ENCODE results near the gene CISH.

The CISH gene

GRCh38 chr3:50599115-50599715, 12.4 kb downstream of the CISH start:
- DNase-seq (ENCODE audit: low spot score), result no peak

GRCh38 chr3:50594253-50594785, 17.3 kb downstream of the CISH start:
- DNase-seq (ENCODE audit: low spot score), result no peak

- no peak for DNase-seq (ENCODE audit: low spot score)
Observed at GRCh38 chr3:50592568-50592967, 19.0 kb downstream of the CISH start.

DNA sequence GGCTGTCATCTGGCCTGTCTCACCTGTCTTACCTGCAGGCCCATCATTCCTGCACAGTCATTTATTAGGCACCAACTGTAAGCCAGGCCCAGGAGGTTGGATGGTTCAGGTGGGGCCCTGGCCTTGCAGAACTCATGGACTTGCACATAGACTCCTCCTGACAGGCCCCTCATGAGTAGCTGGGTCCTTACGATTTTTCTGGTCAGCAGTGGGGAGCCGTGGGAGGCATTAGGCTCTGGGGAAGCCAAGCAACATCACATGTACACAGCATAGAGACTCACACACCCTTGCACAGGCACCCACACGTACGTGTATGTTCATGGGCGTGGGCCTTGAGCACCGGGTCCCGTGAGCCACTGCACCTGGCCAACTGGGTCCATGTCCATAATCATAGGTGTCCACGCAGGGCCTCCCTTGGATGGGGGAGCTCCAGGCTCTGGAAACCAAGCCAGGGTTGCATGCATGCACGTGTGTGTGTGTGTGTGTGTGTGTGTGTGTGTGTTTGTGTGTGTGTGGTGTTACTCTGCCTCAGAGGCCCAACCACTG, 20.3 kb downstream of the CISH start:
- DNase-seq (ENCODE audit: low spot score), result no peak

- DNase-seq (ENCODE audit: low spot score), result no peak
Observed at GRCh38 chr3:50588759-50589433, 22.7 kb downstream of the CISH start.

DNA sequence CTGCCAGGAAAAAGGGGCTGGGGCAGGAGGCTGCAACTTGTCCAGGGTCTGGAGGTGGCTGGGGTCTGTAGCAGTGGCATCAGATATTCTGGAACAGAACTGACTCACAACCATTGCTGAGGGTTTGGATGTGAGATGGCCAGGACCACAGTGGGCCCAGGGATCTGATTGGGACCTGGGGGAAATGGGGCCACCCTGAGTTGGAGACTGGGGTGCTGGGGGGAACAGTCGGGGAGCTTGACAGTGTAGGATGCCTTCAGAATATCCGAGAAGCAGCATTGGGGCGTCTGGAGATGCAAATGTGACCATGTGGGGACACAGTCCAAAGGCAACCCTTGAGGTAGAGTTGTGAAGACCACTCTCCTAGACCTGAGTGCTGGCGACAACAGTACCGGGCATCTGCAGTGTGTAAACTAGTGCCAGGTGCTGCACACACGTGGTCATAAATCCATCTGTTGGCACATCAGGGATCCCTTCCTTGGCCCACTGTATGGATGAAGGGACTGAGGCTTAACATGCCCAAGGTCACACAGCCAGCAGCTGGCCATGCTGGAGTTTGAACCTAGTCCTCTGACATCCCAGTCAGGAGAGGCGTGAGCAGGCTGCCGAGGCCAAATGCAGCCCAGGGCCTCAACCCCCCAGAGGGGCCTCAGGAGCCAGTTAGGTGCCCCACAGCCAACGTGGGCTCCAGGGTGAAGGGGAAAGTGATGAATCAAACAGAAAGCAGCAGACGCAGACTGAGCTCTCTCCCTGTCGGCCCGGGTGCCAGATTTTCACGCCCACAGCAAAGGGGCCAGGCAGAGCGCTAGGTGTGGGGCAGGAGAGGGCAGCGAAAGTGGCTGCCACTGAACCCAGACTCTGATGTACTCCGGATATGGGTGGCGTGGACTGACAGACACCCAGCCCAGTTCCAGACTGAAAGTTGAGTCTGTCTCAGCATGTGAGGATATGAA, 23.5 kb downstream of the CISH start:
- peak; percentile 92 for DNase-seq (ENCODE audit: low spot score)

- DNase-seq (ENCODE audit: low spot score), result no peak
Observed at GRCh38 chr3:50587373-50587772, 24.2 kb downstream of the CISH start.

DNA sequence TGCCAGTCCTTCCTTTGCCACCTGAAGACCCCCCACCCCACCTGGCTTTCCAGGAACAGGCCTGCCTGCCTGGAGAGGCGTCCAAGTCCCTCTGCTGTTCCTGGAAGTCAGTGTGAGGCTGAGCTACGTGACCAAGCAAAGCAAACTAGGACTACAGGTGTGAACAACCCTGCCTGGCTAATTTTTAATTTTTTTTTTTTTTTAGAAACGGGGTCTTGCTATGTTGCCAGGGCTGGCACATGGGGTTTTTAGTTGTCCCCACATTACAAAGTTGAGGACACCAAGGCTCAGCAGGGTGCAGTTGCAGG, 24.9 kb downstream of the CISH start:
- DNase-seq (ENCODE audit: low spot score), result no peak

GRCh38 chr3:50585919-50586762, 25.4 kb downstream of the CISH start:
- no peak for DNase-seq (ENCODE audit: low spot score)

DNA sequence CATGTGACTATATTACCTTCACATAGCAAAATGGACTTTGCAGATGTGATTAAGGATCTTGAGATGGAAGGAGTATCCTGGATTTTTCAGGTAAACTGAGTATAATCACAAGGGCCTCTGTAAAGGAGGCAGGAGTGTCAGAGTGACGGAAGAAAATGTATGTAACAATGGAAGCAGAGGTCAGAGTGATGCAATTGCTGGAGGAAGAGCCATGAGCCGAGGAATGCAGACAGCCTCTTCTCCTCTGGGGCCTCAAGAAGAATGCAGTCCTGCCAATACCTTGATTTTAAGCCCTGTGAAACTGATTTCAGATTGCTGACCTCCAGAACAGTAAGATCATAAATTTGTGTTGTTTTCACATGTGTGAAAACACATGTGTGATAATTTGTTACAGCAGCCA, 27.2 kb downstream of the CISH start:
- DNase-seq (ENCODE audit: low spot score), result no peak

- DNase-seq (ENCODE audit: low spot score), result no peak
Observed at GRCh38 chr3:50583897-50584296, 27.7 kb downstream of the CISH start.

DNA sequence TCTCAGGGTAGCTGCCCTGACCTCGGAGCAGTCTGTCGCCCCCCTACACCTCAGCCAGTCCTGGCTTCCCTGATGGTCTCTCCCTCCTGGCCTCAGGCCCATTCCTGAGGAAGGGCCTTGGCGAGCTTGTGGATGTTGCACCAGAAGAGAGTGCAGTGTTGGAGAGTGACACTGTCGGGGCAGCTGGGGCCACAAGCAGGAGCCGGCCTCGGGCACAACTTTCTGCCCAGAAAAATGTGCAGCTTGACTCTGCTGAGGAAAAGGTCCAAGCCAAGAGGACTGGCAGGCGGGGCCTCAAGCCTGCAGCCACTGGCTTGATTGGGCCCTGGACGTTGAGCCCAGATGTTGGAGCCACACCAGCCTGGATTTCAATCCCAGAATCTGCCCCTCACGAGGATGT, 29.5 kb downstream of the CISH start:
- no peak for DNase-seq (ENCODE audit: low spot score)

DNA sequence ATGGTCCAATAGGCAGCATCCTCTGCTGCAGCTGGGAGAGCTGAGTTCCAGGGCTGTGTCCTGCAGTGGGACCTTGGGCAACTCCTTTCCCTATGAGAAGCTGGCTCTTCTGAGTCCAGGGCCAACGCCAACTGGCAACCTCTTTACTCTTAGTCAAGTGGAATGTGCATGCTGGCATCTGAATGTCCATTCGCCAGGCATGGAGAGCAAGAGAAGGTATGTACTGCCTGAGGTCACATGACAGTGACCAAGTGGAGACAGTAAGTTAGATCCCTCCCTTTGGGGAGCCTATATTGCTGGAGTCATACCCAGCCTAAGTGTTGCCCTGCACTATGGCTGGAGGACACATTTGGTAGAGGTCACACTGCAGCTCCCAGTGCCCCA, 30.1 kb downstream of the CISH start:
- no peak for DNase-seq (ENCODE audit: low spot score)

- DNase-seq (ENCODE audit: low spot score), result no peak
Observed at GRCh38 chr3:50580683-50581458, 30.7 kb downstream of the CISH start.

DNA sequence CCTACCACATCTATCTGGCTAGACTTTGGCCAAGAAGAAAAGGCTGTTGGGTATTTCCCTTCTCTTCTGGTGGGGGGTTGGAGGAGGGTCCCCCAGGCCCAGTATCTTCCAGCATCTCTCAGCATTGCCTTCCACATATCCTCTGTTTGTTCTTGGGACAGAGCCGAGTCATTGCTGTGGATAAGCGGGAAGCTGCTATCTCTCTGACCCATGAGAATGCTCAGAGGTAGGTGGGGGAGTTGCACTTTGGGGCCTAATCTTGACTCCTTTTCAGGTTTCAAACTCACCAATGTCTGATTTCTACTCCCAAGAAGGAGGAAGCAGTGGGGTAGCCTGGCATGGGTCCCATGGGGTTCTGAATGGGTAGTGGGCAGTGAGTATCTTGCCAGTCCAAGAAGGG, 34.2 kb downstream of the CISH start:
- DNase-seq (ENCODE audit: low spot score), result no peak

DNA sequence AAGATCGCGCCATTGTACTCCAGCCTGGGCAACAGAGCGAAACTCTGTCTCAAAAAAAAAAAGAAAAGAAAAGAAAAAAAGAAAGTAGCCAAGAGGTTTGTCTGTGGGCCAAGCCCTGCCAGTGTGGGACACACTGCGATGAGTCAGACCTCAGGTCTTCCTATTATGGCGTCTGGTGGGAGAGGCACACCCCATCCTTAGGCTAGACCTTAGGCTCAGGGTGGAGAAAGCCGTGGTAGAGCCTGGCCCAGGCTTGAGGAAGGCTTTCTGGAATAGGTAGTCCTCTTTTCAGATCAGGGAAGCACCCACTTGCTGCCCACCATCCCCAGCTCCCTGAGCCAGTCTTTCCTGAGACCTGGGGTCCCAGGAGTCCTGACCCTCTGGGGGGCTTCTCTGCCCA, 36.2 kb downstream of the CISH start:
- DNase-seq (ENCODE audit: low spot score), result no peak

DNA sequence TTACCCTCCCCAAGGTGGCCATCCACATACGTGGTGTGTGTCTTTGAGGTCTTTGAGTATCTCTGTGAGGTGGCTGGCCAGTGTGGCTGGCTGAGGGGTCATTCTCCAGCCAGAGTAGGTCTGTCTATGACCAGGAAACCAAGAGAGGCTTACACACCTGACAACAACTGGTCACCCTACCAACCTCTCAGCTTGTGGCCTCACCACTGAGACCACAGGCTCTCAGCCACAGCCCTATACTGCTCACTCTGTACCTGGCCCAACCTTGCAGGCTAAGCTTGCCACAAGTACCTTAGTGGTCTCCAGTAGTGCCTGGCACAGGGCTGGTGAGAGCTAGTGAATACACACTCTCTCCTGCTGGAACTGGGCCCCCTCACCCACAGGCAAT, 37.1 kb downstream of the CISH start:
- no peak for DNase-seq (ENCODE audit: low spot score)

DNA sequence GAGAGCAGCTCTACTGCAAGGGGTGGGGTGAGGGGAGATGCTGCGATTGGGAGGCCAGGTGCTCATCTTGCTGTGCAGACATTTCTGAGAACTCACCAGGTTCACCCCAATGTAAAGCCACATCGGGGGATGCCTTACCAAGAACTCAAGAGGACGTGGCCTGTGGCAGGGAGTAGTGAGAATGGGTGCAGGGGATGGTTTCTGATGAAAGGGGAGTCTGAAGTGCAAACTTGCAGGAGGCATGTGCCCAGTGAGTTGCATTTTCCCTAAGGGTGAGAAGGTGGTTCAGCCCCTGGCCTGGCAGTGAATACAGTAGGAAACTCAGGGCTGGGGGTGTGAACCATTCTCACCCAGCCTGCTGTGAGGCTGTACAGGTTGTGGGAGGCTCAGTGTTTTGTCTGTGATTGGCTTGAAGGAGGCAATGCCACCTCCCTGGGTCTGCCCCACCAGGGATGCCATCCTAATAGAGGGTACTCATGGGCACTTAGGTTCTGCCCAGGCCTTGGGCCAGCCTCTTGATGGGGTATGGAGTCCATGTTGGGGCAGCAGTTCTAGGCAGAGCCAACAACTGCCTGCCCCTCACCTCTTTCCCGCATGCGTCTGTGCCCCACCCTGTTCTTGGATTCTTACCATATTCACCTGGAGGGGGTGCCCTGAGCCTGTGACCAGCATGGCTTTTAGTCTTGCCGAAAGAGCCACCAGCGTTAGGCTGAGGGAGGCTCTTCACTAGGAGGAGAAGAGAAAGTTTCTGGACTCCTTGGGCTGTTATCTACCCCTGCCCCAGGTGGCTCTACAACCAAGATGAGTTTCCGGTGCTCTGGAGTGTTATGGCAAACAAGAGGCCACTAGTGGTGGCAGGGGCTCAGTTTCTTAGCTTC, 37.8 kb downstream of the CISH start:
- peak; percentile 92 for DNase-seq (ENCODE audit: low spot score)

- DNase-seq (ENCODE audit: low spot score), result peak; percentile 65
Observed at GRCh38 chr3:50572801-50573371, 38.7 kb downstream of the CISH start.

- peak; percentile 89 for DNase-seq (ENCODE audit: low spot score)
Observed at GRCh38 chr3:50572158-50572557, 39.4 kb downstream of the CISH start.

Measured in activated CD4-positive, alpha-beta T cell treated with anti-CD3 and anti-CD28 coated beads, Interleukin-2, Interleukin-4, amounts not matched to agents 100 ng/mL and 50 ng/mL, durations not matched to agents 16 hours and 8 hours (primary cell).